Natural killer cell (primary cell): Measurements from ENCODE around the gene GRPR. TPM values are rescaled to one million over a fixed set of nuclear protein-coding genes. Genes with fewer than 3 reads are reported as not detected.

Experiments
- ATAC-seq, 3 donors: fragments of 150-1000 bp in 2 of 3; fragments of 200-7000 bp in 1 of 3; cut with Tn5 transposase; 1 replicate in 1 of 3; 2 replicates in 2 of 3; pipeline ENCODE4 v1.10.0; 2021; ENCODE audit warnings: mild to moderate bottlenecking in 2 of 3, moderate library complexity in 2 of 3
- DNase-seq, 2 donors: peaks; one replicate each; pipeline versions ENCODE4 v3.0.0 to v3.0.0-alpha.2; 2013 to 2021; ENCODE audit warnings: mixed read lengths in 1 of 2
- H3K27ac ChIP-seq: one replicate; pipeline ENCODE4 v1.5.1; 2013; ENCODE audit warnings: mild to moderate bottlenecking, low read length
- H3K27me3 ChIP-seq: one replicate; pipeline ENCODE4 v1.6.1; 2013; ENCODE audit warnings: low read length; ENCODE audit not compliant: control insufficient read depth, insufficient read depth
- H3K36me3 ChIP-seq: one replicate; pipeline ENCODE4 v1.6.1; 2013; ENCODE audit warnings: low read length; ENCODE audit not compliant: control insufficient read depth, insufficient read depth
- H3K4me1 ChIP-seq: one replicate; pipeline ENCODE4 v1.6.1; 2013; ENCODE audit warnings: low read length; ENCODE audit not compliant: control insufficient read depth, insufficient read depth
- H3K4me3 ChIP-seq: one replicate; pipeline ENCODE4 v1.5.1; 2013; ENCODE audit warnings: low read length
- H3K9me3 ChIP-seq: one replicate; pipeline ENCODE4 v1.6.1; 2013; ENCODE audit warnings: low read length; ENCODE audit not compliant: control insufficient read depth, insufficient read depth
- H3K27ac Mint-ChIP-seq, 2 donors: one replicate each; pipeline ENCODE4 v1.8.0; 2022; ENCODE audit warnings: mild to moderate bottlenecking in 2 of 2, mixed read lengths in 2 of 2, moderate library complexity in 1 of 2
- H3K27me3 Mint-ChIP-seq, 2 donors: one replicate each; pipeline ENCODE4 v1.8.0; 2022; ENCODE audit warnings: low read depth in 2 of 2, mixed read lengths in 2 of 2
- H3K36me3 Mint-ChIP-seq: one replicate; pipeline ENCODE4 v1.8.0; 2022; ENCODE audit warnings: mixed read lengths
- H3K4me1 Mint-ChIP-seq, 2 donors: one replicate each; pipeline ENCODE4 v1.8.0; 2022; ENCODE audit warnings: mixed read lengths in 2 of 2
- H3K4me3 Mint-ChIP-seq: one replicate; pipeline ENCODE4 v1.8.0; 2022; ENCODE audit warnings: mild to moderate bottlenecking, moderate library complexity, mixed read lengths
- H3K9me3 Mint-ChIP-seq, 2 donors: one replicate each; pipeline ENCODE4 v1.8.0; 2022; ENCODE audit warnings: mixed read lengths in 2 of 2
- WGBS: methylation state at CpG from one replicate; pipeline ENCODE4 v1.1.7; 2013; ENCODE audit warnings: missing lambda C conversion rate; ENCODE audit not compliant: insufficient coverage; 5-methylcytosine and 5-hydroxymethylcytosine counted together
- intact Hi-C: fragments of 100-400 bp; cut with micrococcal nuclease; formaldehyde crosslinking; loops from one replicate; pipeline ENCODE4 v1.14.2; 2022
- total RNA-seq, 4 donors: library from RNA; stranded (reverse); fragments of 120-200 nt in 1 of 4; gene quantifications; one replicate each; pipeline versions ENCODE4 v1.2.3 to v1.2.4, GENCODE V29; 2013 to 2022
- TF ChIP-seq, protein P1 (sequence below): fragments of 200-600 bp; IDR thresholded peaks from one replicate; pipeline ENCODE4 v1.8.0; 2022; ENCODE audit warnings: antibody characterized with exemption

GRPR gene
- total RNA-seq, 3 donors from 2014 or later (not counting 1 experiment from before 2014, with no cell fraction given) = 0.36 TPM; not detected in 2

GRCh38 chrX:16137416-16138107 lies 14.2 kb downstream of the GRPR start:
- peaks cover 7% of the 10 kb centered on the region for H3K4me1 ChIP-seq
- H3K36me3 Mint-ChIP-seq = no peaks in the 10 kb centered on the region
- DNase-seq = no peak
- no peaks in the 10 kb centered on the region for H3K9me3 Mint-ChIP-seq
- intact Hi-C loops = no loop called here
- TF ChIP-seq, protein P1, sequence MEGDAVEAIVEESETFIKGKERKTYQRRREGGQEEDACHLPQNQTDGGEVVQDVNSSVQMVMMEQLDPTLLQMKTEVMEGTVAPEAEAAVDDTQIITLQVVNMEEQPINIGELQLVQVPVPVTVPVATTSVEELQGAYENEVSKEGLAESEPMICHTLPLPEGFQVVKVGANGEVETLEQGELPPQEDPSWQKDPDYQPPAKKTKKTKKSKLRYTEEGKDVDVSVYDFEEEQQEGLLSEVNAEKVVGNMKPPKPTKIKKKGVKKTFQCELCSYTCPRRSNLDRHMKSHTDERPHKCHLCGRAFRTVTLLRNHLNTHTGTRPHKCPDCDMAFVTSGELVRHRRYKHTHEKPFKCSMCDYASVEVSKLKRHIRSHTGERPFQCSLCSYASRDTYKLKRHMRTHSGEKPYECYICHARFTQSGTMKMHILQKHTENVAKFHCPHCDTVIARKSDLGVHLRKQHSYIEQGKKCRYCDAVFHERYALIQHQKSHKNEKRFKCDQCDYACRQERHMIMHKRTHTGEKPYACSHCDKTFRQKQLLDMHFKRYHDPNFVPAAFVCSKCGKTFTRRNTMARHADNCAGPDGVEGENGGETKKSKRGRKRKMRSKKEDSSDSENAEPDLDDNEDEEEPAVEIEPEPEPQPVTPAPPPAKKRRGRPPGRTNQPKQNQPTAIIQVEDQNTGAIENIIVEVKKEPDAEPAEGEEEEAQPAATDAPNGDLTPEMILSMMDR = no peak
- no peaks in the 10 kb centered on the region for H3K36me3 ChIP-seq
- peaks cover 2 to 44% of the 10 kb centered on the region in 2 donors for H3K27me3 Mint-ChIP-seq
- H3K4me3 ChIP-seq = no peak overlapping the region
- H3K27ac Mint-ChIP-seq = no peak overlapping the region
- ATAC-seq = no peak
- H3K27me3 ChIP-seq = no peaks in the 10 kb centered on the region
- no peak overlapping the region for H3K4me3 Mint-ChIP-seq
- H3K27ac ChIP-seq = no peak overlapping the region
- H3K4me1 Mint-ChIP-seq = no peaks in the 10 kb centered on the region
- no peaks in the 10 kb centered on the region for H3K9me3 ChIP-seq

DNA sequence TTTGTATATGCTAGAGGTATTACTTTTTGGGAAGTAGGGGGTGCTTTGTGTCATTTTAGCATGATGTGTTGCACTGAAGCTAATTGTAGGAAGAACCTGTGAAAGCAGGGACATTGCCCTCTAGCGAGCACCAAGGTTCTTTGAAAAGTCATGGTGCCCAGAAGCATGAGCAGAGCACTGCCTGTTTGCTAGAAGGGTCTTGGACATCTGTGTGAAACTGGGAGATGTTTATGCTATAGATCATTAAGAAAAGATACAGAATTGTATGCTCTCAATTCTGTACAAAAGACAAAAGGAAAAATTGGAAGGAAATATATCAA lies 14.7 kb downstream of the GRPR start:
- ATAC-seq (no peak), DNase-seq (peak in 1 of 2 donors; percentile 7)
- Histone ChIP-seq H3K36me3 (no peaks in the 10 kb centered on the region), H3K4me3 (no peak overlapping the region), H3K27me3 (no peaks in the 10 kb centered on the region), H3K27ac (no peak overlapping the region), H3K9me3 (no peaks in the 10 kb centered on the region), H3K4me1 (peaks cover 7% of the 10 kb centered on the region)
- TF ChIP-seq, protein P1 = no peak
- H3K4me1 Mint-ChIP-seq = no peaks in the 10 kb centered on the region
- H3K9me3 Mint-ChIP-seq = no peaks in the 10 kb centered on the region
- H3K4me3 Mint-ChIP-seq = no peak overlapping the region
- H3K36me3 Mint-ChIP-seq = no peaks in the 10 kb centered on the region
- 58% methylated on average over 1 of the region's 1 CpG for WGBS
- peaks cover 6 to 46% of the 10 kb centered on the region in 2 donors for H3K27me3 Mint-ChIP-seq
- intact Hi-C loops = no loop called here
- H3K27ac Mint-ChIP-seq = no peak overlapping the region

GRCh38 chrX:16140448-16140847 lies 17.1 kb downstream of the GRPR start:
- Mint-ChIP-seq H3K9me3 (no peaks in the 10 kb centered on the region), H3K4me1 (no peaks in the 10 kb centered on the region), H3K27ac (no peak overlapping the region), H3K36me3 (no peaks in the 10 kb centered on the region), H3K4me3 (no peak overlapping the region), H3K27me3 (peaks cover 8 to 43% of the 10 kb centered on the region in 2 donors)
- intact Hi-C loops = no loop called here
- 41% methylated on average over 4 of the region's 4 CpGs for WGBS
- Histone ChIP-seq H3K9me3 (no peaks in the 10 kb centered on the region), H3K27me3 (no peaks in the 10 kb centered on the region), H3K36me3 (no peaks in the 10 kb centered on the region), H3K4me1 (peaks cover 7% of the 10 kb centered on the region), H3K27ac (no peak overlapping the region), H3K4me3 (no peak overlapping the region)
- no peak for DNase-seq
- ATAC-seq = peak in 1 of 3 donors; percentile 70
- TF ChIP-seq, protein P1 = no peak

DNA sequence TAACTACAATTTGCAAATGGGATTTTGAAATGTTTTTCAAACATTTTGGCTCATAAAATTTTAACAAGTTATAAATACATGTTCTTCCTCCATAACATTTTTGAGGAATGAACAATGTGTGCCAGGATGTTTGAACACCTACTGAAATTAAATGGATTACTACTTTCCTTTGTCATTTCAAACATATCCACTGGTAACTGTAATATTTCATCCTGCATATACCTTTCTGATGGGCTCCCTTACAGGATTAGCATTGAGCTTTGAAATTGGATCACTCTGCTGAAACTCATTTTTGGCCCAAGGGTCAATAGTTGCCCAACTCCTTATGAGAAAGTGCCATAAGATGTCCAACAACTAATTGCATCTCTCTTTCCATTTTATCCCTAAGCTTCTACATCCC lies 17.6 kb downstream of the GRPR start:
- DNase-seq = no peak
- Mint-ChIP-seq H3K27me3 (peaks cover 11 to 40% of the 10 kb centered on the region in 2 donors), H3K36me3 (no peaks in the 10 kb centered on the region), H3K27ac (no peak overlapping the region), H3K4me3 (no peak overlapping the region), H3K9me3 (no peaks in the 10 kb centered on the region), H3K4me1 (no peaks in the 10 kb centered on the region)
- TF ChIP-seq, protein P1 = no peak
- Histone ChIP-seq H3K4me1 (peaks cover 7% of the 10 kb centered on the region), H3K4me3 (no peak overlapping the region), H3K27ac (no peak overlapping the region), H3K27me3 (no peaks in the 10 kb centered on the region), H3K9me3 (no peaks in the 10 kb centered on the region), H3K36me3 (no peaks in the 10 kb centered on the region)
- no peak for ATAC-seq
- intact Hi-C loops = no loop called here
